SK-N-SH (cell line): ENCODE data around the gene FAM47C. TPM values are rescaled to one million over a fixed set of nuclear protein-coding genes. Genes with fewer than 3 reads are reported as not detected.
"Not testable (repeated sequence)": the region's sequence is repeated elsewhere in the genome, so short reads cannot be mapped to it uniquely, and the experiment has no call there.

Experiments used
- CTCF ChIA-PET: fragments of 300-600, 350-600 bp; formaldehyde crosslinking; extraction: SDS; loops from one replicate; lab custom pipeline; 2021; lab: Yijun Ruan, JAX
- POLR2A ChIA-PET: fragments of 350-600 bp; sonication (Branson Sonifier 250); formaldehyde crosslinking; extraction: SDS; loops from one replicate; lab custom pipeline; 2020; ENCODE audit warnings: antibody characterized with exemption, inconsistent platforms; lab: Yijun Ruan, JAX
- DNase-seq: peaks from one replicate; pipeline ENCODE4 v3.0.0; 2012
- H2AFZ ChIP-seq: fragments of 200-600 bp; sonication (generic); 2 replicates; pipeline ENCODE4 v1.8.1; 2016; ENCODE audit warnings: antibody characterized with exemption, mild to moderate bottlenecking, low read depth
- H3F3A ChIP-seq: fragments of 200-600 bp; sonication (generic); replicated peaks from 2 replicates; pipeline ENCODE3; 2016; ENCODE audit warnings: antibody characterized with exemption, mild to moderate bottlenecking; ENCODE audit not compliant: insufficient read depth
- H3K27ac ChIP-seq, 2 experiments: fragments of 200-500 bp in 1 of 2; fragments of 200-600 bp in 1 of 2; sonication (Bioruptor generic) in 1 of 2; sonication (generic), shearing (Covaris generic) in 1 of 2; 2 replicates each; pipeline versions ENCODE4 v1.5.1 to v1.6.1; 2014 to 2016; ENCODE audit warnings: low read depth in 2 of 2, inconsistent platforms in 1 of 2, low read length in 1 of 2, mild to moderate bottlenecking in 1 of 2, mixed read lengths in 1 of 2
- H3K27me3 ChIP-seq: fragments of 200-600 bp; sonication (generic), shearing (Covaris generic); 2 replicates; pipeline ENCODE4 v1.6.1; 2016; ENCODE audit warnings: mixed run types; ENCODE audit not compliant: insufficient read depth
- H3K36me3 ChIP-seq, 2 experiments: fragments of 200-500 bp in 1 of 2; fragments of 200-600 bp in 1 of 2; sonication (Bioruptor generic) in 1 of 2; sonication (generic) in 1 of 2; replicated peaks in 1 of 2; 2 replicates each; pipeline versions ENCODE3 to v1.5.1; 2014 to 2016; ENCODE audit warnings: low read length in 1 of 2, mild to moderate bottlenecking in 1 of 2; ENCODE audit not compliant: insufficient read depth in 2 of 2, control insufficient read depth in 1 of 2
- H3K4me1 ChIP-seq, 2 experiments: fragments of 200-500 bp in 1 of 2; fragments of 200-600 bp in 1 of 2; sonication (Bioruptor generic) in 1 of 2; sonication (generic), shearing (Covaris generic) in 1 of 2; 2 replicates each; pipeline versions ENCODE4 v1.5.1 to v1.6.1; 2014 to 2016; ENCODE audit warnings: low read depth in 1 of 2, low read length in 1 of 2, mixed run types in 1 of 2; ENCODE audit not compliant: insufficient read depth in 2 of 2, control insufficient read depth in 1 of 2
- H3K4me2 ChIP-seq: fragments of 200-600 bp; sonication (generic), shearing (Covaris generic); 2 replicates; pipeline ENCODE4 v1.6.1; 2017; ENCODE audit warnings: mixed run types
- H3K4me3 ChIP-seq, 2 experiments: fragments of 200-500 bp in 1 of 2; fragments of 200-600 bp in 1 of 2; sonication (Bioruptor generic) in 1 of 2; sonication (generic), shearing (Covaris generic) in 1 of 2; 2 replicates each; pipeline versions ENCODE4 v1.5.1 to v1.8.1; 2014 to 2016; ENCODE audit warnings: low read depth in 2 of 2, inconsistent platforms in 1 of 2, low read length in 1 of 2, mild to moderate bottlenecking in 1 of 2, mixed read lengths in 1 of 2, moderate library complexity in 1 of 2
- H3K79me2 ChIP-seq: fragments of 200-600 bp; sonication (generic); 2 replicates; pipeline ENCODE4 v1.8.1; 2017; ENCODE audit warnings: mild to moderate bottlenecking; ENCODE audit not compliant: insufficient read depth
- H3K9ac ChIP-seq: fragments of 200-600 bp; sonication (generic); 2 replicates; pipeline ENCODE4 v1.6.1; 2017; ENCODE audit warnings: mixed run types
- H3K9me2 ChIP-seq: fragments of 200-600 bp; sonication (generic); 2 replicates; pipeline ENCODE4 v1.6.1; 2017; ENCODE audit warnings: mixed run types
- H3K9me3 ChIP-seq: fragments of 200-600 bp; sonication (generic); 2 replicates; pipeline ENCODE4 v1.6.1; 2017; ENCODE audit warnings: mixed run types, mild to moderate bottlenecking, moderate library complexity
- H4K20me1 ChIP-seq: fragments of 200-600 bp; sonication (generic); 2 replicates; pipeline ENCODE4 v1.6.1; 2017; ENCODE audit warnings: mild to moderate bottlenecking, mixed run types; ENCODE audit not compliant: insufficient read depth
- CHD2 ChIP-seq: fragments of 150-350 bp; IDR thresholded peaks from 2 replicates; pipeline ENCODE4 v1.6.1; 2018; ENCODE audit warnings: low read length; ENCODE audit not compliant: partially characterized antibody
- ELF1 ChIP-seq: IDR thresholded peaks from 2 replicates; pipeline ENCODE4 v1.4.0; 2012
- GABPA ChIP-seq: IDR thresholded peaks from 2 replicates; pipeline ENCODE4 v1.4.0; 2012; ENCODE audit warnings: low read depth, mild to moderate bottlenecking
- MEF2A ChIP-seq: IDR thresholded peaks from 2 replicates; pipeline ENCODE4 v1.4.0; 2012; ENCODE audit warnings: low read depth, borderline replicate concordance
- RCOR1 ChIP-seq: fragments of 150-350 bp; IDR thresholded peaks from 2 replicates; pipeline ENCODE4 v1.6.1; 2017; ENCODE audit warnings: antibody characterized with exemption, low read length
- SIN3A ChIP-seq: IDR thresholded peaks from 2 replicates; pipeline ENCODE4 v1.6.1; 2012; ENCODE audit warnings: low read depth, mild to moderate bottlenecking, low read length, moderate library complexity, borderline replicate concordance
- TAF1 ChIP-seq: IDR thresholded peaks from 2 replicates; pipeline ENCODE4 v1.6.1; 2012; ENCODE audit warnings: low read depth, mild to moderate bottlenecking, low read length, moderate library complexity, borderline replicate concordance
- WGBS: methylation state at CpG from one replicate; pipeline ENCODE4 v1.1.6; 2017; ENCODE audit warnings: low lambda C conversion rate; 5-methylcytosine and 5-hydroxymethylcytosine counted together
- polyA plus RNA-seq, 3 experiments: library from polyadenylated mRNA; depleted of rRNA; stranded (reverse); fragments of >200 nt; gene quantifications; 2 replicates each; pipeline ENCODE4 v1.2.3, GENCODE V29; 2012
- TF ChIP-seq, protein P1 (sequence below): IDR thresholded peaks from 2 replicates; pipeline ENCODE4 v1.4.0; 2012; ENCODE audit warnings: low read depth, borderline replicate concordance

Gene FAM47C
- polyA plus RNA-seq, 1 of the 3 experiments (the other 2 are of a cell fraction): not detected

DNA sequence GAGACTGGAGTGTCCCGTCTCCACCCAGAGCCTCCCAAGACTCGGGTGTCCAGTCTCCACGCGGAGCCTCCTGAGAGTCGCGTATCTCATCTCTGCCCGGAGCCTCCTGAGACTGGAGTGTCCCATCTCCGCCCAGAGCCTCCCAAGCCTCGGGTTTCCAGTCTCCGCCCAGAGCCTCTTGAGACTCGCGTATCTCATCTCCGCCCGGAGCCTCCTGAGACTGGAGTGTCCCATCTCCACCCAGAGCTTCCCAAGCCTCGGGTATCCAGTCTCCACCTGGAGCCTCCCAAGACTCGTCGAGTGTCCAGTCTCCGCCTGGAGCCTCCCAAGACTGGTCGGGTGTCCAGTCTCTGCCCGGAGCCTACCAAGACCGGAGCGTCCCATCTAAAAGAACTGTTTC lies 2.3 kb downstream of the FAM47C start:
- no peaks in the 10 kb centered on the region; the same call in 1 of the 2 replicates for H3K9me3 ChIP-seq
- WGBS: 32% methylated on average over 13 of the region's 22 CpGs
- no peak overlapping the region for H3K27ac ChIP-seq
- H3K79me2 ChIP-seq: no peaks in the 10 kb centered on the region
- ChIA-PET POLR2A (no interaction called here), CTCF (no interaction called here)
- H2AFZ ChIP-seq: no peak overlapping the region
- H4K20me1 ChIP-seq: no peaks in the 10 kb centered on the region
- no peak for TF ChIP-seq RCOR1
- no peak for TF ChIP-seq ELF1
- TF ChIP-seq TAF1: no peak
- no peak for TF ChIP-seq GABPA
- TF ChIP-seq CHD2: no peak
- TF ChIP-seq MEF2A: no peak
- no peak for TF ChIP-seq SIN3A
- TF ChIP-seq, protein P1, sequence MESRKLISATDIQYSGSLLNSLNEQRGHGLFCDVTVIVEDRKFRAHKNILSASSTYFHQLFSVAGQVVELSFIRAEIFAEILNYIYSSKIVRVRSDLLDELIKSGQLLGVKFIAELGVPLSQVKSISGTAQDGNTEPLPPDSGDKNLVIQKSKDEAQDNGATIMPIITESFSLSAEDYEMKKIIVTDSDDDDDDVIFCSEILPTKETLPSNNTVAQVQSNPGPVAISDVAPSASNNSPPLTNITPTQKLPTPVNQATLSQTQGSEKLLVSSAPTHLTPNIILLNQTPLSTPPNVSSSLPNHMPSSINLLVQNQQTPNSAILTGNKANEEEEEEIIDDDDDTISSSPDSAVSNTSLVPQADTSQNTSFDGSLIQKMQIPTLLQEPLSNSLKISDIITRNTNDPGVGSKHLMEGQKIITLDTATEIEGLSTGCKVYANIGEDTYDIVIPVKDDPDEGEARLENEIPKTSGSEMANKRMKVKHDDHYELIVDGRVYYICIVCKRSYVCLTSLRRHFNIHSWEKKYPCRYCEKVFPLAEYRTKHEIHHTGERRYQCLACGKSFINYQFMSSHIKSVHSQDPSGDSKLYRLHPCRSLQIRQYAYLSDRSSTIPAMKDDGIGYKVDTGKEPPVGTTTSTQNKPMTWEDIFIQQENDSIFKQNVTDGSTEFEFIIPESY: no peak
- no peaks in the 10 kb centered on the region for H3K4me1 ChIP-seq
- no peaks in the 10 kb centered on the region for H3K9me2 ChIP-seq
- peaks cover 15% of the 10 kb centered on the region for H3K27me3 ChIP-seq
- no peaks in the 10 kb centered on the region for H3F3A ChIP-seq
- no peaks in the 10 kb centered on the region for H3K36me3 ChIP-seq
- no peak overlapping the region for H3K4me2 ChIP-seq
- DNase-seq: no peak
- no peak overlapping the region for H3K9ac ChIP-seq
- H3K4me3 ChIP-seq: no peak overlapping the region

DNA sequence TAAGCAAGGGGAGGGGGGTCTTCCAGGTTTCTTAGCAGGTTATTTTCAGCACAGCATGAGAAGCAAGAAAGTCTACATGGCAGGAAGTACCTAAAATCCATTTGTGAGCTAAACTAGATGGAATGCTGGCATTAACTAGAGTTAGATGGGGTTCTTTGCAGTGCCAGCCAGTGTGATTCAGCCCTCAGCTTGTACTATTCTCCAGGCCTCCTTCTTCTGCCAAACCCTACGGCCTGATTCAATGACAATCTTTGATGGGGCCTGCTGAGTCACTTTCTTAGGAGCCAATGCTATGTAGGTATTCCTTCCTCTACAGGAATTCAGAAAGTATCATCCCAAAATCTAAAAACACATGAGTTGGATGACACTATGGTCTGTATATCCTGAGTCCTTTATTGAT lies 26.1 kb downstream of the FAM47C start:
- not testable (repeated sequence) for DNase-seq

DNA sequence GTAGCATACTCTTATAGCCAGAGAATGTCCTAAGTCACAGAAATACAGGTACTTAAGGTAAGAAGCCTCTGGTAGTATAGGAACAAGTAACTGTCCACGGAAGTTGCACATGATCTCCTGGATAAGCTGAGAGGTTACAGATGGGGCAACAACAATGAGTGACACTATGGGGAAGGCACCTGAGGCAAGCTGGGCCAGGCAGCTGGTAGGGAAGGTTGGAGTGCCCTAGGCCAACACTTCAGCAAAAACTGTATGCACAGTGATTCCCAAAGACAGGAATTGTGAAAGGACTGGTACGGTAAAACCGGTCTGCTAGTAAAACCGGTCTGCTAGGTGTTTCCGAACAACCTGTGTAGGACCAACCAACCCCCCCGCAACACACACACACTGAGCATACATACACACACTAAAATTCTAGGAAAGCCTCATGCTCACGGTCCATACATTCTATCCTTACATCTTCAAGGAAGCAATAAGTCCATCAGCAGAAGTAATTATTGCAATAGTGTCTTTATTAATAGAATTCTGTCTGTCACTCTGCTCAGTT lies 28.6 kb downstream of the FAM47C start:
- H3K4me2 ChIP-seq, H3K4me3 ChIP-seq, DNase-seq, H4K20me1 ChIP-seq, H3F3A ChIP-seq, H3K27me3 ChIP-seq, H3K9ac ChIP-seq, H2AFZ ChIP-seq, H3K4me1 ChIP-seq, H3K27ac ChIP-seq, H3K9me2 ChIP-seq, H3K36me3 ChIP-seq, H3K9me3 ChIP-seq, H3K79me2 ChIP-seq, CTCF ChIA-PET, POLR2A ChIA-PET: not testable (repeated sequence)
- 8% methylated on average over 7 of the region's 7 CpGs for WGBS

More for the DNA sequence above, 26.1 kb downstream of the FAM47C start:
- H3F3A ChIP-seq, H3K36me3 ChIP-seq, H3K9me2 ChIP-seq, H3K4me1 ChIP-seq, H3K4me3 ChIP-seq, H3K27me3 ChIP-seq, H3K9ac ChIP-seq, H3K79me2 ChIP-seq, CTCF ChIA-PET, H2AFZ ChIP-seq, H3K27ac ChIP-seq, H3K4me2 ChIP-seq, H4K20me1 ChIP-seq, H3K9me3 ChIP-seq, POLR2A ChIA-PET: not testable (repeated sequence)
- WGBS: 0% methylated on average over 1 of the region's 1 CpG

DNA sequence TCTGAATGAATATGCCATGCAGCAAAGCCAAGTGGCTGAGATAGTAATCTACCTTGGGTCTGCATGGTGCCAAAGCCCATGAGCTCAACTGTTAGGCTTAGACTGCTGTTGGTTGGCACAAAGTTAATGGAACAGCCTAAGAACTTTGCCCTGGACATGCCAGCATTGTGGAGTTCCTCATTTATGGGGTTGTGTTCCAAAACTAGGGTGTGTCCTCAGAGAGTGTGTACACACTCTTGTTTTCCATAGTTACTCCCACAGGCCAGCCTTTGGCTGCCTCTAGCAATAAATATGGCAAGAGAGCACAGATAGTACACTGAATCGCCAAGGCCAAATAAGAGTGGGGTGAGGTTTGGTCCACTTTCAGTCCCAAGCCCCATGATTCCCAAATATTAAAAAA lies 30.6 kb downstream of the FAM47C start:
- H3K27ac ChIP-seq, H3K9me2 ChIP-seq, POLR2A ChIA-PET, H3K79me2 ChIP-seq, H3F3A ChIP-seq, H2AFZ ChIP-seq, H3K9ac ChIP-seq, H3K36me3 ChIP-seq, H3K4me1 ChIP-seq, H3K9me3 ChIP-seq, H3K4me3 ChIP-seq, CTCF ChIA-PET, H3K4me2 ChIP-seq, H4K20me1 ChIP-seq, H3K27me3 ChIP-seq, DNase-seq: not testable (repeated sequence)
- WGBS: no CpG with 5 or more reads among the region's 1 CpG

DNA sequence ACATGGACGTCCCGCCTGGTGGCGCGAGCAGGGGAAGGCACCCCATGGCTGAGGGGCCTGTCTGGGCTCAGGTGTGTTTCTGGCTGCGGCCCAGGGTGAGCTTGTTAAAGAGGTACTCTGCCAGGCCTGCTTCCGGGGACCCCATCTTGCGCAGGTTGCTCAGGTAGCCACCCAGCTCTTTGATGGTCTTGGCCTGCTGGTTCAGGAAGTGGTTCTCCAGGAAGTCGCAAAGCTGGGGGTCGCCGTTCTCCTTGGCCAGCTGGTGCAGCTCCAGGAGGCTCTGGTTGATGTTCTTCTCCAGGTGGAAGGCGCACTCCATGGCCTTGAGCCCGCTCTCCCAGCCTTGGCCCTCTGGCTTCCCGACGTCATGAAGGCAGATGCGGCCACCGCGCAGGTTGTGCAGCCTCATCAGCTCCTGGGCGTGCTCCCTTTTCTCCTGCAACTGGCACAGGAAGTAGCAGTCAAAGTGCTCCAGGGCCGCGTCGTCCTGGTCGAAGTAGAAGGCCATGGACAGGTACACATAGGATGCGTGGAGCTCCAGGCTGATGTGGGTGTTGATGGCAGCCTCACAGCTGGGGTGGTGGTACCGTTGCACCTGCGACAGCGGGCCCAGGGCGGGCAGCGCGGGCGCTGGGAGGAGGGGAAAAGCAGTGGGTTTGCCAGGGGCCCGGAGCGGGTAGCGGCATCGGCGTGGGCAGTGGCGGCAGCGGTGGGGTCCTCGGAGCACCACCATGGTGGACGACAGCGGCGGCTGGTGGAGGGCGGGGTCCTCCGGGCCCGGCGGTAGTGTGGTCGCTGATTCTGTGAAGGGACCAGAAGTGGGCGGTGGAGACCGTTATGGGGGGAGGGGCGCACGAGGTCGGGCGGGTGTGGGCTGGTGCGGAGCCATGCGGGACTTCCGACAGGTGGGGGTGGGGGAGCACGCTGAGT lies 35.1 kb downstream of the FAM47C start:
- H3K4me1 ChIP-seq, H3K9me3 ChIP-seq, H3K9me2 ChIP-seq, H2AFZ ChIP-seq, POLR2A ChIA-PET, H3K9ac ChIP-seq, H3K4me2 ChIP-seq, H3K36me3 ChIP-seq, DNase-seq, H3F3A ChIP-seq, H3K79me2 ChIP-seq, H3K4me3 ChIP-seq, H3K27ac ChIP-seq, H3K27me3 ChIP-seq, H4K20me1 ChIP-seq, CTCF ChIA-PET: not testable (repeated sequence)
- 37% methylated on average over 33 of the region's 56 CpGs for WGBS
